Measurements from ENCODE around the gene SH3BP4. TPM values are rescaled to one million over a fixed set of nuclear protein-coding genes. Genes with fewer than 3 reads are reported as not detected.

Gene SH3BP4
- total and polyA plus RNA-seq, 2 of the 13 experiments (the other 11 are each of a cell fraction or from before 2014, with no cell fraction given), result 34.6 to 99.1 TPM

DNA sequence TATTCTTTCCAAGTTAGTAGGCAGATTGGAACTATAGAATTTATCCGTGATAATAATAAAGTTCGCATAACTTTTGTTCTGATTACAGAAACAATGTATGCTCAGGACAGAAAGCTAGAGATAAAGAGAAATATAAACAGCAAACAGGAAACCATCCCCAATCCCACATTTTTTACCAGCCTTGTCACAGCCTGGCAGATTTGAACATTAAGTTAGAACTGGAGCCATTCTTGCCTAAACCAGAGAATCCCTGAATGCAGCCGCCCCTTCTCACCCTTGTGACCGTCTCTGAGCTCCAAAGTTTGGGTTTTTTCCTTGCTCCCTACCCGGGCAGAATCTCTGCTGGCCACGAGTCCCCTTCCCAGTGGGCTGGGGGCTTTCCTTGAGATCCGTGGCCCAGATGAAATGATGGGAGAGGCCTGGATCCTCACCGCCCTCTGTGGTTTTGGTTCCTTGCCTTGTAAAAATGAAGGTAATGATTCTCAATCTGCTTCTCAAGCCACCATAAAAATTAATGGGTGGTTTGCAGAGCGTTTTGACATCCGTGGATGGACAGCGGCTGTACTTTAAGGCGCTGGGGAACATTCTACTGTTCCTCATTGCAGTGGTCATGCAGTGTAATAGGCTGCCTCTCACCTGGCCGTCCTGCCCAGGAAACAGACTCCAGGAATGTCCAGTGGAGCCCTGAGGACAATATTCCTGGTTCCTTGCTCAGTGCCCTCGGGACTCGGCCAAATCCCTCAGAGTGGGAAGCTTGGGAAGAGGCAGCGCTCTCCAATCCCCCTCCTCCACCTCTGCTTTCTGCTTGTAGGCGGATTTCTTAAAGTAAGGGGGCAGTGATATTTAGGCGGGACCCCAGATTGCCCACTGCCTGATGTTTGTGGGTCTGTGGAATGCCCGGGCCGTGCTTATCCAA lies 1.6 kb downstream of the SH3BP4 start (continued):
- TF ChIP-seq ZBTB40 (IDR thresholded peaks at IDR 0.05) (no peak), ZBTB40 (CRISPR knock-in tag; IDR thresholded peaks at IDR 0.05) (no peak), NFYC (CRISPR knock-in tag; IDR thresholded peaks at IDR 0.05) (no peak), MAZ (IDR thresholded peaks at IDR 0.05; ENCODE audit: borderline replicate concordance, low read depth, low read length) (no peak), MAZ (CRISPR knock-in tag; IDR thresholded peaks at IDR 0.05; ENCODE audit: low read depth) (0 out of 2 replicates have a peak, but pooled peaks have one; percentile 23), ZNF687 (CRISPR knock-in tag; IDR thresholded peaks at IDR 0.05) (peak; percentile 12; the same call in 1 of the 2 replicates), MTF1 (CRISPR knock-in tag; IDR thresholded peaks at IDR 0.05) (no peak), NFE2 (CRISPR knock-in tag; IDR thresholded peaks at IDR 0.05) (no peak)
- TF ChIP-seq, protein P1, sequence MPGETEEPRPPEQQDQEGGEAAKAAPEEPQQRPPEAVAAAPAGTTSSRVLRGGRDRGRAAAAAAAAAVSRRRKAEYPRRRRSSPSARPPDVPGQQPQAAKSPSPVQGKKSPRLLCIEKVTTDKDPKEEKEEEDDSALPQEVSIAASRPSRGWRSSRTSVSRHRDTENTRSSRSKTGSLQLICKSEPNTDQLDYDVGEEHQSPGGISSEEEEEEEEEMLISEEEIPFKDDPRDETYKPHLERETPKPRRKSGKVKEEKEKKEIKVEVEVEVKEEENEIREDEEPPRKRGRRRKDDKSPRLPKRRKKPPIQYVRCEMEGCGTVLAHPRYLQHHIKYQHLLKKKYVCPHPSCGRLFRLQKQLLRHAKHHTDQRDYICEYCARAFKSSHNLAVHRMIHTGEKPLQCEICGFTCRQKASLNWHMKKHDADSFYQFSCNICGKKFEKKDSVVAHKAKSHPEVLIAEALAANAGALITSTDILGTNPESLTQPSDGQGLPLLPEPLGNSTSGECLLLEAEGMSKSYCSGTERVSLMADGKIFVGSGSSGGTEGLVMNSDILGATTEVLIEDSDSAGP (CRISPR knock-in tag; IDR thresholded peaks at IDR 0.05; ENCODE audit: borderline replicate concordance), result peak; percentile 14; the same call in 1 of the 2 replicates
- TF ChIP-seq, protein P2, sequence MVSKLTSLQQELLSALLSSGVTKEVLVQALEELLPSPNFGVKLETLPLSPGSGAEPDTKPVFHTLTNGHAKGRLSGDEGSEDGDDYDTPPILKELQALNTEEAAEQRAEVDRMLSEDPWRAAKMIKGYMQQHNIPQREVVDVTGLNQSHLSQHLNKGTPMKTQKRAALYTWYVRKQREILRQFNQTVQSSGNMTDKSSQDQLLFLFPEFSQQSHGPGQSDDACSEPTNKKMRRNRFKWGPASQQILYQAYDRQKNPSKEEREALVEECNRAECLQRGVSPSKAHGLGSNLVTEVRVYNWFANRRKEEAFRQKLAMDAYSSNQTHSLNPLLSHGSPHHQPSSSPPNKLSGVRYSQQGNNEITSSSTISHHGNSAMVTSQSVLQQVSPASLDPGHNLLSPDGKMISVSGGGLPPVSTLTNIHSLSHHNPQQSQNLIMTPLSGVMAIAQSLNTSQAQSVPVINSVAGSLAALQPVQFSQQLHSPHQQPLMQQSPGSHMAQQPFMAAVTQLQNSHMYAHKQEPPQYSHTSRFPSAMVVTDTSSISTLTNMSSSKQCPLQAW (CRISPR knock-in tag; IDR thresholded peaks at IDR 0.05), result no peak

All from HepG2 (cell line).